ENCODE data around the gene GAGE10.

Gene GAGE10

DNA sequence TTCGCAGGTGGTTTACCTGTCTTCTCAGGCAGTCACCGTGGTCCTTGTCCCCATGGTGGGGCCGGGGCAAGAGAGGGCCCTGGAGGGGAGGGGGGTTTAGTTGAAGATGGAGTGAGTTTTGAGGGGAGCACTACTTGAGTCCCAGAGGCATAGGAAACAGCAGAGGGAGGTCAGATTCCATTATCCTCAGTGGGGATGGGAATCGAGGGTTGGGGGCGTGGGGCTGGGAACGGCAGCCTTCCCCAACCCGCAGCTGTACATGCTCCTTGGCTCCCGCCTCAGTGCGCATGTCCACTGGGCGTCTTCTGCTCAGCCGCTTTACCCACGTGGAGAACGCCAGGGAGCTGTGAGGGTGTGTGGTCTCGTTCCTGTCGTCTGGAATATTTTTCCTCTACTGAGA lies at the start of gene GAGE10:
TSS of gene GAGE10 (plus strand) at position 301 of the 400 bp plus-strand sequence. CDS start 1,214 bp downstream, outside the sequence.
- Histone ChIP-seq H3K36me3 (ENCODE audit: insufficient read depth, insufficient read length, low read length) (no peaks in the 10 kb centered on the region), H3K9me3 (ENCODE audit: insufficient read depth, low read length) (no peaks in the 10 kb centered on the region), H3K4me1 (ENCODE audit: insufficient read depth, insufficient read length) (no peaks in the 10 kb centered on the region), H3K9ac (ENCODE audit: insufficient read length, low read depth) (no peak within 1 kb of the TSS), H3K27me3 (ENCODE audit: insufficient read depth, insufficient read length) (no peaks in the 10 kb centered on the region), H3K4me3 (ENCODE audit: insufficient read length, low read depth) (no peak within 1 kb of the TSS)
- no peak for DNase-seq (ENCODE audit: low read depth, low spot score)
- TF ChIP-seq ZNF274 (IDR thresholded peaks at IDR 0.05; ENCODE audit: low read depth, low read length) (no peak), SUZ12 (IDR thresholded peaks at IDR 0.05; ENCODE audit: extremely low read depth, insufficient read depth, insufficient read length) (no peak), YY1 (IDR thresholded peaks at IDR 0.05; ENCODE audit: insufficient read depth, insufficient read length) (no peak)

DNA sequence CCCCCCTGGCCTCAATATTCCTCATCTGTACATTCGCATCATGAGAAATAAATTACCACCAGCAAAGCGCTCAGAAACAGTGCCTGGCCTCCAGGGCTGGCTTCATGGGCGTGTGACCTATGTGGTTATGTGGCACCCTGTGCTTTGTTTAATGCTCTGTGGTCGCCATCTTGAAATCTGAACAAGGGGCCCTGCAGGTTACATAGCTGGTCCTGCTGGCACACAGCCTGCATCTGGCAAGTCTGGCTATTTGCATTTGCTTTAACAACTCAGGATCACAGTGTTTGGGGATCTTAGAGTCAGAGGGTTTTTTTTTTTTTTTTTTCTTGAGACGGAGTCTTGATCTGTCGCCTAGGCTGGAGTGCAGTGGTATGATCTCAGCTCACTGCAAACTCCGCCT lies 48.8 kb upstream of the GAGE10 start:
- Histone ChIP-seq H3K9ac (ENCODE audit: insufficient read length, low read depth) (no peak overlapping the region), H3K4me1 (ENCODE audit: insufficient read depth, insufficient read length) (peaks cover 7% of the 10 kb centered on the region), H3K27me3 (ENCODE audit: insufficient read depth, insufficient read length) (no peaks in the 10 kb centered on the region), H3K4me3 (ENCODE audit: insufficient read length, low read depth) (no peak overlapping the region), H3K9me3 (ENCODE audit: insufficient read depth, low read length) (no peaks in the 10 kb centered on the region), H3K36me3 (ENCODE audit: insufficient read depth, insufficient read length, low read length) (peaks cover 15% of the 10 kb centered on the region)
- no peak for DNase-seq (ENCODE audit: low read depth, low spot score)
- no peak for TF ChIP-seq ZNF274 (IDR thresholded peaks at IDR 0.05; ENCODE audit: low read depth, low read length)
- TF ChIP-seq YY1 (IDR thresholded peaks at IDR 0.05; ENCODE audit: insufficient read depth, insufficient read length): no peak
- no peak for TF ChIP-seq SUZ12 (IDR thresholded peaks at IDR 0.05; ENCODE audit: extremely low read depth, insufficient read depth, insufficient read length)

- Histone ChIP-seq H3K9me3 (ENCODE audit: insufficient read depth, low read length) (no peaks in the 10 kb centered on the region; the same call in 1 of the 2 replicates), H3K36me3 (ENCODE audit: insufficient read depth, insufficient read length, low read length) (peaks cover 5% of the 10 kb centered on the region), H3K27me3 (ENCODE audit: insufficient read depth, insufficient read length) (no peaks in the 10 kb centered on the region), H3K4me1 (ENCODE audit: insufficient read depth, insufficient read length) (peaks cover 4% of the 10 kb centered on the region), H3K9ac (ENCODE audit: insufficient read length, low read depth) (no peak overlapping the region), H3K4me3 (ENCODE audit: insufficient read length, low read depth) (no peak overlapping the region)
- TF ChIP-seq YY1 (IDR thresholded peaks at IDR 0.05; ENCODE audit: insufficient read depth, insufficient read length) (no peak), SUZ12 (IDR thresholded peaks at IDR 0.05; ENCODE audit: extremely low read depth, insufficient read depth, insufficient read length) (no peak), ZNF274 (IDR thresholded peaks at IDR 0.05; ENCODE audit: low read depth, low read length) (no peak)
- no peak for DNase-seq (ENCODE audit: low read depth, low spot score)
Observed at GRCh38 chrX:49256268-49256995, 47.0 kb upstream of the GAGE10 start.

DNA sequence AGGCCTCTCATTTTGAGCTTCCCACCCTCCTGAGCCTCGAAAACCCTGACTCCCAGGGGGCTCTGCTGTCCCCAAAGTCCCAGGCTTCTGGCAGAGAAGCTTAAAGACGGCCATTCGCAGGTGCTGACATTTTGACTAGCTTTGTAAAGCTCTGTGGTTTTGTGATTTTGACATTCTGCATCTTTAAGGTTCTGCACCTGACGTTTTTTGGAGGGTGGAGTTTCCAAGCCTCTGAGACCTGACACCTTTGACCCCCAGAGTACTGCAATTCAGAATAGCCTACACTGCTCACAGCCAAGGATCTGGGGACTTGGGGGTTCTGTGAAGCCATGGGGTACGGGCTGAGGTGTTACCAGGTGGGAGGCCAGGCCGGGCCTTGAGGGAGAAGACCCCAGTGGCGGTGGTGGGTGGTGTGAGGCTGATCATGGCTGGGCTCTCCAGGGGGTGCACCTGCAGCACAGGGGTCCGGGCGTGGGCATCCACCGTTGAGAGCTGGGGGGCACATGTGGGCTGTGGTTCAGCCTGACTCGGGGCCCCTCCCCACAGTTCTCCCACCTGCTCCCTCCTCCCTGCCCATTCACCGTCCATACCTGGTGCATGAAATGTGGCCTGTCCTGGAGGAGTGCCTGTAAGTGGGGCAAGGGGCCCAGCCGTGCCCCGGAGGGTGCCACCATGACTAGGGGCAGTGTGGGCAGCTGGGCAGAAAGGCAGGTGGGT lies 46.2 kb upstream of the GAGE10 start:
- TF ChIP-seq SUZ12 (IDR thresholded peaks at IDR 0.05; ENCODE audit: extremely low read depth, insufficient read depth, insufficient read length) (no peak), YY1 (IDR thresholded peaks at IDR 0.05; ENCODE audit: insufficient read depth, insufficient read length) (no peak), ZNF274 (IDR thresholded peaks at IDR 0.05; ENCODE audit: low read depth, low read length) (no peak)
- no peaks in the 10 kb centered on the region for H3K27me3 ChIP-seq (ENCODE audit: insufficient read depth, insufficient read length)
- H3K36me3 ChIP-seq (ENCODE audit: insufficient read depth, insufficient read length, low read length): peaks cover 4% of the 10 kb centered on the region
- no peaks in the 10 kb centered on the region; the same call in 1 of the 2 replicates for H3K9me3 ChIP-seq (ENCODE audit: insufficient read depth, low read length)
- H3K4me3 ChIP-seq (ENCODE audit: insufficient read length, low read depth): no peak overlapping the region
- DNase-seq (ENCODE audit: low read depth, low spot score): no peak
- H3K9ac ChIP-seq (ENCODE audit: insufficient read length, low read depth): no peak overlapping the region
- peaks cover 4% of the 10 kb centered on the region for H3K4me1 ChIP-seq (ENCODE audit: insufficient read depth, insufficient read length)

GRCh38 chrX:49257846-49258748 lies 45.3 kb upstream of the GAGE10 start:
- no peak for DNase-seq (ENCODE audit: low read depth, low spot score)
- H3K9me3 ChIP-seq (ENCODE audit: insufficient read depth, low read length): no peaks in the 10 kb centered on the region; the same call in 1 of the 2 replicates
- H3K4me1 ChIP-seq (ENCODE audit: insufficient read depth, insufficient read length): peaks cover 4% of the 10 kb centered on the region
- no peak overlapping the region for H3K9ac ChIP-seq (ENCODE audit: insufficient read length, low read depth)
- TF ChIP-seq SUZ12 (IDR thresholded peaks at IDR 0.05; ENCODE audit: extremely low read depth, insufficient read depth, insufficient read length) (no peak), YY1 (IDR thresholded peaks at IDR 0.05; ENCODE audit: insufficient read depth, insufficient read length) (no peak), ZNF274 (IDR thresholded peaks at IDR 0.05; ENCODE audit: low read depth, low read length) (no peak)
- peaks cover 4% of the 10 kb centered on the region for H3K36me3 ChIP-seq (ENCODE audit: insufficient read depth, insufficient read length, low read length)
- H3K27me3 ChIP-seq (ENCODE audit: insufficient read depth, insufficient read length): no peaks in the 10 kb centered on the region
- no peak overlapping the region for H3K4me3 ChIP-seq (ENCODE audit: insufficient read length, low read depth)

- Histone ChIP-seq H3K36me3 (ENCODE audit: insufficient read depth, insufficient read length, low read length) (peaks cover 4% of the 10 kb centered on the region), H3K9ac (ENCODE audit: insufficient read length, low read depth) (no peak overlapping the region), H3K9me3 (ENCODE audit: insufficient read depth, low read length) (no peaks in the 10 kb centered on the region; the same call in 1 of the 2 replicates), H3K4me1 (ENCODE audit: insufficient read depth, insufficient read length) (peaks cover 4% of the 10 kb centered on the region), H3K27me3 (ENCODE audit: insufficient read depth, insufficient read length) (no peaks in the 10 kb centered on the region), H3K4me3 (ENCODE audit: insufficient read length, low read depth) (no peak overlapping the region)
- no peak for DNase-seq (ENCODE audit: low read depth, low spot score)
- TF ChIP-seq SUZ12 (IDR thresholded peaks at IDR 0.05; ENCODE audit: extremely low read depth, insufficient read depth, insufficient read length): no peak
Observed at GRCh38 chrX:49258749-49259124, 44.7 kb upstream of the GAGE10 start.
